NCI-H748 treated with DMSO at 0.1 percent for 48 hours (cell line): ENCODE results near the gene ELF1.
"Not testable (repeated sequence)": the region's sequence is repeated elsewhere in the genome, so short reads cannot be mapped to it uniquely, and the experiment has no call there.

ENCODE experiments used
- DNase-seq: peaks from one replicate; lab custom pipeline; 2025; lab: John Stamatoyannopoulos, UW

Gene ELF1

GRCh38 chr13:40933508-40934204 lies 85.5 kb downstream of the ELF1 start:
- DNase-seq = no peak

GRCh38 chr13:40932252-40932651 lies 86.9 kb downstream of the ELF1 start:
- no peak for DNase-seq

GRCh38 chr13:40931719-40932118 lies 87.4 kb downstream of the ELF1 start:
- no peak for DNase-seq

GRCh38 chr13:40929883-40930282 lies 89.2 kb downstream of the ELF1 start:
- DNase-seq = not testable (repeated sequence)

GRCh38 chr13:40928980-40929379 lies 90.1 kb downstream of the ELF1 start:
- DNase-seq = no peak

GRCh38 chr13:40927929-40928328 lies 91.2 kb downstream of the ELF1 start:
- no peak for DNase-seq

GRCh38 chr13:40923867-40924266 lies 95.2 kb downstream of the ELF1 start:
- no peak for DNase-seq

- DNase-seq = no peak
These were observed 96.6 kb downstream of the ELF1 start for GRCh38 chr13:40922437-40923040.

- no peak for DNase-seq
These were observed 98.3 kb downstream of the ELF1 start for GRCh38 chr13:40920826-40921225.

- not testable (repeated sequence) for DNase-seq
These were observed 99.2 kb downstream of the ELF1 start for GRCh38 chr13:40919901-40920300.

- no peak for DNase-seq
These were observed 102.7 kb downstream of the ELF1 start for GRCh38 chr13:40916207-40916998.

GRCh38 chr13:40914863-40915262 lies 104.3 kb downstream of the ELF1 start:
- not testable (repeated sequence) for DNase-seq

GRCh38 chr13:40911341-40911740 lies 107.8 kb downstream of the ELF1 start:
- no peak for DNase-seq

- no peak for DNase-seq
These were observed 108.6 kb downstream of the ELF1 start for GRCh38 chr13:40910324-40911050.

- DNase-seq = not testable (repeated sequence)
These were observed 109.4 kb downstream of the ELF1 start for GRCh38 chr13:40909541-40910200.

- no peak for DNase-seq
These were observed 110.6 kb downstream of the ELF1 start for GRCh38 chr13:40908546-40908945.

GRCh38 chr13:40901032-40901431 lies 118.1 kb downstream of the ELF1 start:
- not testable (repeated sequence) for DNase-seq

GRCh38 chr13:40900568-40900967 lies 118.5 kb downstream of the ELF1 start:
- DNase-seq = not testable (repeated sequence)

- no peak for DNase-seq
These were observed 122.1 kb downstream of the ELF1 start for GRCh38 chr13:40897053-40897452.

- peak; percentile 38 for DNase-seq
These were observed 123.6 kb downstream of the ELF1 start for GRCh38 chr13:40895227-40896184.

GRCh38 chr13:40893573-40893972 lies 125.5 kb downstream of the ELF1 start:
- not testable (repeated sequence) for DNase-seq
